GM12878 (cell line): ENCODE results near the gene UAP1L1.

Experiments used
- BACH1 ChIP-seq: fragments of 450-650 bp; IDR thresholded peaks from 2 replicates; pipeline ENCODE4 v1.6.1; 2017; ENCODE audit warnings: mild to moderate bottlenecking, borderline replicate concordance
- CHD4 ChIP-seq: fragments of 200-600 bp; sonication (generic); IDR thresholded peaks from 2 replicates; pipeline ENCODE4 v1.6.1; 2016; ENCODE audit warnings: mild to moderate bottlenecking
- CTCF ChIP-seq, 3 experiments: IDR thresholded peaks in 2 of 3; conservative IDR thresholded peaks in 1 of 3; 2 replicates each; pipeline ENCODE4 v1.5.1; 2011; ENCODE audit warnings: low read depth in 3 of 3, low read length in 3 of 3, mild to moderate bottlenecking in 3 of 3, control low read depth in 2 of 3, moderate library complexity in 2 of 3, inconsistent platforms in 1 of 3, mixed read lengths in 1 of 3; ENCODE audit not compliant: control insufficient read depth in 2 of 3, insufficient read depth in 1 of 3; ENCODE audit errors: extremely low read depth in 1 of 3
- KDM1A ChIP-seq: fragments of 200-600 bp; sonication (generic); IDR thresholded peaks from 2 replicates; pipeline ENCODE4 v1.6.1; 2016; ENCODE audit warnings: borderline replicate concordance
- SREBF2 ChIP-seq: IDR thresholded peaks from 2 replicates; pipeline ENCODE4 v1.6.1; 2012; ENCODE audit warnings: mild to moderate bottlenecking, low read length
- ZNF622 ChIP-seq: fragments of 450-650 bp; IDR thresholded peaks from 2 replicates; pipeline ENCODE4 v1.6.1; 2017; ENCODE audit warnings: mild to moderate bottlenecking, inconsistent platforms
- TF ChIP-seq, protein P1 (sequence below): fragments of 450-650 bp; IDR thresholded peaks from 2 replicates; pipeline ENCODE4 v1.6.1; 2016; ENCODE audit warnings: mild to moderate bottlenecking

DNA sequence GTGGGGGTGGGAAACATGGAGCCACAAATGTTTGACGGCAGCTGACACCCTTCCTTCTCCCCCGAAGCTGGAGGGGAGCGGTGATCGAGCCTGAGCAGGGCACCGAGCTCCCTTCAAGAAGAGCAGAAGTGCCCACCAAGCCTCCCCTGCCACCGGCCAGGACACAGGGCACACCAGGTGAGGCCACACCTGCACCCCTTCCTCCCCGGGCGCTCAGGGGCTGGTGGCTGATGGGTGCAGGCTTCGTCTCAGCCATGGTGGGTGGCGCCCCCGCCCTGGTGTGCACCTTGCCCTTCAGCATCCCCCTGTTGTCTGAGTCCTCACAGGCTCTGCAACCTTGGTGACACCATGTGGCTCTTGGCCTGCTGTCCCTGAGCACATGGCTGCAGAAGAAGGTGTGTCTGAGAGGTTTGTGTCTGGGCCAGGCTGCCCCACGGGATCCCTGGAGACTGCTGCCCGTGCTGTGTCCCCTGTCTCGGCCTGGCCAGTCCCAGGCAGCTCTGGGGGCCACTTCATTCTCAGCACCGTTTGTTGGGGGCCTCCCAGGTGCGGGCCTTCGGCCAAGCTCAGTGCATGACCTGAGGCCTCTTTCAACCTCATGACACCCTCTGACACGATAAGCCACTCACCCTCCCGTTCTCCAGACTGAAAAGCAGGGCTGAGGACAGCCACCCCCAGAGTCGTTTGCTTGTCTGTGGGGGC lies 20.6 kb downstream of the UAP1L1 start:
- TF ChIP-seq ZNF622 (no peak), CHD4 (no peak), SREBF2 (no peak), BACH1 (no peak), CTCF (IDR thresholded peaks at IDR 0.05 in 2 of 3, conservative IDR thresholded peaks at IDR 0.05 in 1 of 3; ENCODE audit: control insufficient read depth in 2 of 3, extremely low read depth in 1 of 3, insufficient read depth in 1 of 3, low read depth in 3 of 3, low read length in 3 of 3) (no peak), KDM1A (no peak)
- TF ChIP-seq, protein P1, sequence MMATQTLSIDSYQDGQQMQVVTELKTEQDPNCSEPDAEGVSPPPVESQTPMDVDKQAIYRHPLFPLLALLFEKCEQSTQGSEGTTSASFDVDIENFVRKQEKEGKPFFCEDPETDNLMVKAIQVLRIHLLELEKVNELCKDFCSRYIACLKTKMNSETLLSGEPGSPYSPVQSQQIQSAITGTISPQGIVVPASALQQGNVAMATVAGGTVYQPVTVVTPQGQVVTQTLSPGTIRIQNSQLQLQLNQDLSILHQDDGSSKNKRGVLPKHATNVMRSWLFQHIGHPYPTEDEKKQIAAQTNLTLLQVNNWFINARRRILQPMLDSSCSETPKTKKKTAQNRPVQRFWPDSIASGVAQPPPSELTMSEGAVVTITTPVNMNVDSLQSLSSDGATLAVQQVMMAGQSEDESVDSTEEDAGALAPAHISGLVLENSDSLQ = no peak
